GM15510 (cell line): ENCODE data around the gene ARL15.

Experiments
- POLR2A ChIP-seq: IDR thresholded peaks from 3 replicates; pipeline ENCODE4 v1.6.1; 2011; ENCODE audit warnings: borderline replicate concordance; ENCODE audit not compliant: insufficient read length; ENCODE audit errors: extremely low read depth

ARL15 gene

DNA sequence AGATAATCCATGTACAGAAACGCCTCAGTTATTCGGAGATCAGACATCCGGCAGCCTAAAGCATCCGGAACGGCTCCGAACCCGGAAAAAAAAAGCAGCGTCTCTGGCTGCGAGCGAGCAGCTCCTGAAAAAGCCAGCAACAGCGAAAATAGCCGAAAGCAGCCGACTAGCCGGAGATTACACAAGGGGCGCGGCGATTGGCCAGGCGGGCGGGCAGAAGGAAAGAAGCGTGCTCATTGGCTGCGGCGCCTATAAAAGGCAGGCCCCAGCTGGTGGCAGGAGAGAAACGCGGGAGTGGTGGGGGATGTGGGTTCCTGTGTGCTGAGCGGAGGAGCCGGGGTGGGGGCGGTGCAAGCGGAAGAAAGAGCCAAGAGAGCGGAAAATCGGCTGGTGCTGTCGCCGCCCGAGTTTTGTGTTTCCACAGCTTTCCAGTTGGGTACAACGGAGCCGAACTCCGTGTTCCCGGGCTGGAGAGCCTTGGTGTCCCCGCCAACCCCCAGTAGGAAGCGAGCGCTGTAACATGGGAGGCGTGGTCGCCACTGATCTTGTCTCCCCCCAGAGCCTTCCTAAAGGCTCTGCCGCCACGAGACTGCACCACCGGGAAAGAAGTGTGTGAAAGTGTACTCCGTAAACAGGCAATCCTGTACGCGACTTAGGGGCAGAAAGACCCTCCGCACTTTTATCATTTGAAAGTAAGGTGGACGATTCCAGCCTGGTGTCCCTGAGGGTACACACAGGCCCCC lies at the start of gene ARL15:
TSS of gene ARL15 (minus strand) at position 141 of the 743 bp plus-strand sequence.
- peak; percentile 98 for TF ChIP-seq POLR2A

- no peak for TF ChIP-seq POLR2A
These were observed 49.7 kb upstream of the ARL15 start for GRCh38 chr5:54360089-54360488.

- TF ChIP-seq POLR2A: no peak
These were observed 47.2 kb upstream of the ARL15 start for GRCh38 chr5:54357408-54358058.

GRCh38 chr5:54347221-54347865 lies 37.0 kb upstream of the ARL15 start:
- no peak for TF ChIP-seq POLR2A

DNA sequence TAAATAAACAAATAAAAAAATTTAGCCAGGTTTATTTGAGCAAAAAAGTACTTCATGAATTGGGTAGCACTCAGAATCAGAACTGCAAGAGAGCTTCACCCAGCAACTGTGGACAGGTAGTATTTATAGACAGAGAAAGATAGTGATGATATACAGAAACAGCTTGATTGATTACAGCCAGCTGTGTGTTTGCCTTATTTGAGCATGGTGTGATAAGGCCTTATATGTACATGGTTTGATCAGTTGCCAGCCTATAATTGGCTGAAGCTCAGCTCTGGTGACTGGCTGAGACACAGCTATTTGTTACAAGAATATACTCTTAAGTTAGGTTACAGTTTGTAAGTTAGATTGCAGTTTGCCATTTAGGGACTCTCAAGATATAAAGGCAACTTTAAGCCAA lies 34.3 kb upstream of the ARL15 start:
- TF ChIP-seq POLR2A: no peak

- TF ChIP-seq POLR2A: no peak
These were observed 31.6 kb upstream of the ARL15 start for GRCh38 chr5:54341971-54342370.

GRCh38 chr5:54337523-54337922 lies 27.1 kb upstream of the ARL15 start:
- no peak for TF ChIP-seq POLR2A

DNA sequence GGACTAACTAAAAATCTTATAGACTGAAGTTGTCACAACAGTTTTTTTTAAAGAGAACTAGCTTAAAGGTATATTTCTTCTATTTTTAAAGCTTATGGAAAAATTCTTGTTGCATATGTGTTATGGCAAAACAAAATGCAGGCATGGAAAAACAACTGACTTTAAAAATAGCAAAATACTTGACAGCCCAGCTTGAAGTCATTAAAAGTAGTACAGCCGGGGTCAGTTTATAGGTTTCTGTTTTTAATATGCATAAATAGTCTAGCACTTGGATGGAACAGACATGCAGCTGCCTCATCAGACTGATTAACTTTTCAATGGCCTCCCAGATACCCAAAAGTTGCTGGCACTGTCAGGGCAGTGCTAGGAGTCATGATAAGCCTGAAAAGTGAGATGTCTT lies 22.3 kb upstream of the ARL15 start:
- TF ChIP-seq POLR2A: no peak

GRCh38 chr5:54329731-54330709 lies 19.6 kb upstream of the ARL15 start:
- TF ChIP-seq POLR2A: no peak

- TF ChIP-seq POLR2A: no peak
These were observed 16.4 kb upstream of the ARL15 start for GRCh38 chr5:54326662-54327270.

DNA sequence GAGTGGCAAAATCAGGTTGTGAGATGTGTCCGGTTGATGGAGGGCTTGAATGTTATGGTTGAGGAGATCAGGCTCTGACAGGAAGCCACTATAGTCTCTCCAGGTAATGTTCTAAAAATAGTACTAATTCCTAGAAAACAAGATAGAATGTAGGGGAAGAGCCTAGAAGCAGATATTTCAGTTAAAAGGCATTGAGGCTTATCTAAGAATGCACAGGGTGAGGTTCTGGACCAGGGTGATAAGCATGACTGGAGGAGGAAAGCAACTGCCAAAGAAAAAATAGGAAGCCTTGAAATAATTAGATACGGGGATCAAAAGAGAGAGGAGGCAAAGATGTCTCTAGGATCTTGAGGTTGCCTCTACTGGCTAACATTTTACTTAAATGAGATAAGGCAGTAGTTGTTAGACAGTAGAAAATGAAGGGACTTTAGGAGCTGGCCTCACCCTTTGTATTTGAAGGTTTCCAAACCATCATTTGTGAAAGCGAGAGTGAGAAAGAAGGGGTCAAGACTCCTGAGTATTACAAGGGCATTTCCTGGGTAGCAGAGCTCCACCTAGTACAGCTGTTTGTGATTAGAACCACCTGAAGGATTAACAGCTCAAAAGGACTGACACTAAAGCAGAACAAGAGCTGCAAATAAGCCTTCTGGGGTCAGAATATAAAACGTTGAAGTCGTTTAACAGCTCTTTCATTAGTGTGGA lies 15.4 kb upstream of the ARL15 start:
- no peak for TF ChIP-seq POLR2A

DNA sequence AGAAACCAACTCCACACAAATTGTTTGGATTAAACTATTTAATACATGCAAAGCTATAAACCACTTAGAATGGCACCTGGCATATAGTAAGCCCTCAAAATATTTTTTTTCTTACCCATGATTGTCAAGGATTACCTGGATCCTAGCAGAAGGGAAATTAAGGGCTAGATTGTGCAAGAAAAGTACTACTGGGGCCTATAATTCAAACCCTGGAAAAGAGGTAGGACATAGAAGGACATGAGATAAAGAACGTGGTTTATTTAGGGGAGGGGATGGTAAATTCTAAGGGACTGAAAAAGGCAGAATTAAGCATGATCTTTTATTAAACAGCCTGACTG lies 14.9 kb upstream of the ARL15 start:
- TF ChIP-seq POLR2A: no peak

- no peak for TF ChIP-seq POLR2A
These were observed 14.4 kb upstream of the ARL15 start for GRCh38 chr5:54324651-54325271.
